Measurements from ENCODE around the gene TRIO. TPM values are rescaled to one million over a fixed set of nuclear protein-coding genes. Genes with fewer than 3 reads are reported as not detected.

The TRIO gene
- total and polyA plus RNA-seq, 2 of the 8 experiments (the other 6 are each of a cell fraction or from before 2014, with no cell fraction given), result 35.1 to 69.1 TPM

GRCh38 chr5:14210729-14211128 lies 67.6 kb downstream of the TRIO start (continued):
- TF ChIP-seq PHF8 (conservative IDR thresholded peaks at IDR 0.05; ENCODE audit: low read depth, low read length), result no peak
